HG03060 (cell line): ENCODE data around the gene KIAA1210.

Experiments used
- ATAC-seq: cut with Tn5 transposase; IDR thresholded peaks from one replicate; pipeline ENCODE4 v1.9.1; 2021; ENCODE audit warnings: low read depth, moderate number of reproducible peaks; ENCODE audit not compliant: unreplicated experiment

KIAA1210 gene

DNA sequence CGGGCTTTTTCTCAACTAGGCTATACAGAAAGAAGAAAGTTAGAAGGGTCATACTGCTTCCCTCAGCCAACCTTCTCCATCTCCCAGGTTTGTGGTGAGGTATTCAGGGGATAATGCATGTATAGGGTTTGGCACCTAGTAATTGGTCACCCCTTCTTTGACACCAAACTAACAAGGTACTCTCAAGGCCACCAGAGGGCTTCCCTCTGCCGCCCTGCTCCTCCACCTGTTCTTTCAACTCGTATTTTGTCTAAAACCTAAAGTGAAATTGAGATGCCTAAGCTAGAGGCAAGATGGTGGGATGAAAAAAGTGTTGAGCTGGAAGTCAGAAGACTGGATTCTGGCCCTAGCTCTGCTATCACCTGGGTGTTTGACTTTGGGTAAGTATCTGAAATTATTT, 32.8 kb downstream of the KIAA1210 start:
- ATAC-seq: no peak

- ATAC-seq: no peak
Measured at GRCh38 chrX:119093991-119094735, 33.4 kb downstream of the KIAA1210 start.

DNA sequence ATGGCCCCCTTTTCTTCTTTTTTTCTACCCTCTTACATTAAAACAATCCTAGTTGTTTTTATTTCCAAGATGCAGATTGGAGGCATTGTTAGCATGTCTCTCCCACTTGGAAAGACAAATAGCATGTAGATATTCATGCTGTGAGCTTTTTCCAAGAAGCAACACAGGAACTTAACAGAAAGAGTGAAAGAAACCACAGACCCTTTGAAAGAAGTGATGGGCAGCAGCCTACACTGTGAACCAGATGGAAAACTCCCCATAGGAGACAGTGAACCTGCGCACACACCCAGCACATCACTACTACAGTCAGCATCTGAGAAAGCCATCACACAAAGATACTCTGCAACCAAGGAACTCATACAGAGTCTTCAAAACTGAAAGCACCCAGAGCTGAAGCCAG, 37.0 kb downstream of the KIAA1210 start:
- ATAC-seq: no peak

DNA sequence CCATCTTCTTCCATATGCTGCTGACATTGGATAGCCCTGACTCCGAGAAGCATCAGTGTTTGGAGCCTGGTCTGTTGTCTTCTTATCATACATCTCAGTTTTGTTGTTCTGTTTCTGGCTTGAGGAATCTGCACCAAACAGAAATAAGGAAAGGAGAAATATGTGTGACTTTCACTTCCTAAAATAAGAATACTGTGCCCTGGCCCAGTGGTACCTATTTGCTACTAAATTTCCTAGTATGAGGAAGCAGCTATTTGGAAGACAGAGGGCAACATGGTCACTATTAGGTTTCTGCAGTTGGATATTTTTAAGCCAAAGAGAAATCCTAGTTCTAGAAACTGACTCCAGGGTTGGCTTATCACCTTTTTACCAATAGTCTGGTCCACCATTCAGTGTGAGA, 38.0 kb downstream of the KIAA1210 start:
- no peak for ATAC-seq

GRCh38 chrX:119087121-119087520, 40.5 kb downstream of the KIAA1210 start:
- no peak for ATAC-seq

GRCh38 chrX:119084766-119085165, 42.8 kb downstream of the KIAA1210 start:
- no peak for ATAC-seq

GRCh38 chrX:119082278-119082677, 45.3 kb downstream of the KIAA1210 start:
- ATAC-seq: no peak

DNA sequence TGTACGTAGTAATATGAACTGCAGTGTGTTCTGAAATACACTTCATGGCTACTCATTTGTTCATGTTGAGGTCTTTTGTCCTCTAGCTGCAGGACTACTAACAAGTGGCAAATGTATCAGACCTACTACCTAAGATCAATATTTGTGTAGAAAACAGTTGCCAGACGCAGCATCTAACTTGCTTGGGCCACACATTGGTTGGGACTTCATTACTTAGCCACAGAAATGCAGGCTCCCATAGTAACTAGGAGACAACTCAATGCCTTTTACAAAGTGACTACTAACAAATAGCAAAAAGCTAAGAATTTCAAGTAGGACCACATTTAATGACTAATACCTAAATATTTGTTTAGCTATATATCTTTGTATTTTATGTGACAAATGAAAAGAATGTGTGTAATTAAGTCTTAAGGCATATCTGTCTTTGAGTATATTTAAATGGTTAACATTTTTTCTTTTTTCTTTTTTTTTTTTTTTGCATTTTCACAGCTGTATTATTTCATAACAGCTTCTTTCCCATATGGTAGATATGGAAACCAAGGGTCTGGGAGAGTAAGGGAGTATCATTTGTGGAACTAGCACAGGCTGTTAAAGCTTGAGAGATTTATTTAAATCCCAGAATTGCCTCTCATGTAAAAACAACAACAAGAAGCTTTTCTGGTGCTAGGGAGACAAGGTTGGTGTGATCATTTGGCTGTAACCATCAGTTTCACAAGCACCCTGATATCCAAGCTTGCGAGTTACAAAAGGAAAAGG, 52.2 kb downstream of the KIAA1210 start:
- no peak for ATAC-seq

GRCh38 chrX:119073911-119074310, 53.7 kb downstream of the KIAA1210 start:
- no peak for ATAC-seq

- ATAC-seq: no peak
Measured at GRCh38 chrX:119073200-119073905, 54.3 kb downstream of the KIAA1210 start.

- no peak for ATAC-seq
Measured at GRCh38 chrX:119072744-119073143, 54.9 kb downstream of the KIAA1210 start, which contains the start of gene CT47C1. TSS of gene CT47C1 (plus strand) at chrX:119072993. CDS start at chrX:119073226, 233 bp downstream.

GRCh38 chrX:119071381-119071780, 56.2 kb downstream of the KIAA1210 start:
- ATAC-seq: no peak

DNA sequence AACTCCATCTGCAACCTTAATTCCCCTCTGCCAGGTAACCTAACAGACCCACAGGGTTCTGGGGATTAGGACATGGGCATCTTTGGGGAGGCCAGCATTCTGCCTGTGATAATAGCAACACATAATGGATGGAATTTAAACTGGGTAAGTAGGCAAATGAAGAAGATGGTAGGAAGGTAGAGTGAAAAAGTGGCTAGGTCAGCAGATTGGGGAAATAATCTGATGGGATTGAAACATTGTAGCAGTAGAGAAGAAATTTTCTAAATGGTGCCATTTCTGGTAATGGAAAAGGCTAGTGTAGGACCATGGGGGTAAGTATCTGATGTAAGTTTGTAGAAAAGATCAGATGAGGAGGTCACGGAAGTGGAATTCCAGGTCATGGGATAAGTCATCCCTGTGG, 57.9 kb downstream of the KIAA1210 start:
- ATAC-seq: no peak

- ATAC-seq: no peak
Measured at GRCh38 chrX:119069128-119069527, 58.5 kb downstream of the KIAA1210 start.

- ATAC-seq: no peak
Measured at GRCh38 chrX:119067023-119067739, 60.4 kb downstream of the KIAA1210 start.

DNA sequence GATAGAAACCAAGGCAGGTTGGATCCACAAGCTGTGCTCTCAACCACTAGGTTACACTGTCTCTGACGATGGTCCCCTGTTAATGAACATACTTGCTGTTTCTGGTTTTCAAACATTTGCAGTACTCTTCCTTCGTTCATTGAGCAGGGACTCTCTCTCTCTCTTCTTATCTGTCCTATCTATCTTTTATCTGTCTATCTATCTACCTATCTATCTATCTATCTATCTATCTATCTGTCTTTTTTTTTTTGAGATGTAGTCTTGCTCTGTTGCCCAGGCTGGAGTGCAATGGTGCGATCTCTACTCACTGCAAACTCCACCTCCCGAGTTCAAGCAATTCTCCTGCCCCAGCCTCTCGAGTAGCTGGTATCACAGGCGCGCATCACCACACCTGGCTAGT, 64.2 kb downstream of the KIAA1210 start:
- no peak for ATAC-seq

- no peak for ATAC-seq
Measured at GRCh38 chrX:119062750-119063374, 64.8 kb downstream of the KIAA1210 start.

GRCh38 chrX:119055687-119056086, 71.9 kb downstream of the KIAA1210 start:
- no peak for ATAC-seq

GRCh38 chrX:119045884-119046283, 81.7 kb downstream of the KIAA1210 start:
- no peak for ATAC-seq

DNA sequence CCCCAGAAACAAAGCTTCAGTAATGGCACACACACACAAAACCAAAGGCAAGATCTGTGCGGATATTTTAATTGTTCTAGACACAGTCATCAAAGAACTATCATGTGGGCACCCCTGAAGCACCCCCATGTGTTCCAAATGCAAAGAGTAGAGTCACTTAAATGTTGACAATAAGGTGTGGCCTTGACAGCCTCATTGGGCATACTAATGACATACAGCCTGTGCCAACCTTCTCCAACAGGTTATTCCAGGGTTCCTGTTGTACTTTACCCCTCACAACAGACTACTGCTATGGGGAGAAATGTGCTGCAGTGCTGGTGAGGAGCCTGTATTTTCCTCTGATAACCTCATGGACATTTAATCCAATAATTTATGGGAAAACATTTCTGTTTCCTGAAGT, 84.6 kb downstream of the KIAA1210 start:
- ATAC-seq: no peak
